HG03159 (cell line): ENCODE results near the gene EFL1.

Experiments
- ATAC-seq: cut with Tn5 transposase; IDR thresholded peaks from one replicate; pipeline ENCODE4 v1.9.1; 2021; ENCODE audit warnings: mild to moderate bottlenecking, moderate library complexity; ENCODE audit not compliant: unreplicated experiment

Gene EFL1

DNA sequence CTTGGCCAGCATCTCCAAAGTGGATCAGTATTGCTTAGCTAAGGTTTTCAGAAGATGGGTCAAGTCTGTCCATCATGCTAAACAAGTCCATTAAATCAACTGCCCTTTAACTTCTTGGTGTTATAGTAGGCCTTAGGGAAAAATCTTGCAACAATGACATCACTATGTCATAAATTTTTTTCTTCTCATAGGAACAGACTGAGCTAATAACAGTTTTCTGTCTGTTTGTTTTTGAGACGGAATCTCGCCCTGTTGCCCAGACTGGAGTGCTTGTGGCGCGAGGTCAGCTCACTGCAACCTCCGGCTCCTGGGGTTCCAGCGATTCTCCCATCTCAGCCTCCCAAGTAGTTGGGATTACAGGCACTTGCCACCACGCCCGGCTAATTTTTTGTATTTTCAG is 94.2 kb downstream of the EFL1 start:
- ATAC-seq = no peak

DNA sequence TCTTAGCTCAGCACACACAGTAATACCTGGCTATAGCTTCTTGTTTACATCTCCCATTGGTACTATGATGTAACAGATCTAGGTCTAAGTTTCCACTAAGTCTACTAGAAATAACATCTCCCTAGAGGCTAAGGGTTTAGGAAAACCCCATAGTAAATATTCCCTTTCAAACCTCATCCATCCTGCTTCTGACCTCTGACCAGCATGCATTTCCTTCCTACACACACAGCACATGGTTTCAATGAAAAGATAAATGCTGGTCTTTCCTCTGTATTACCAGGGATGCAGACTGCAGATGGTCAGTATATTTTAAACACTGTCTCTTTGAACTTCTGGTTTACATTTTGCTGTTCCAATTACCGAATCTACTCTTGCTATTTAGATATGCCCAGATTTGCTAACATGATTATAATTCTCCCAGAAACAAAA is 96.6 kb downstream of the EFL1 start:
- no peak for ATAC-seq

DNA sequence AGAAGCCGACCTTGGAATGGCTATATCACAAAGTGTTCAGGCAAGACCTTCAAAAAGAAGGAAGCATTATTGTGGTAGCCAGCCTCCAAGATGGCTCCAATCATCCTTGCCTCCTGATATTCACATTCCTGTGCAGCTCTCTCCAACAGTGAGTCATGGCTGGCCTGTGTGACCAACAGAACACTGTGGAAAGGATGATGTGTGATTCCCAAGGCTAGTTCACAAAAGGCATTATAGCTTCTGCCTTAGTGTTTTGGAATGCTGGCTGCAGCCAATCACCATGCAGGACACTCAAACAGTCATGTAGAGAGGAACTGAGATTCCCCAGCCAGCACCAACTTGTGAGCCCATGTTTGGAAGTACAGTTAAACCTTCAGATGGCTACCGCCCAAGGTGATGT is 102.6 kb downstream of the EFL1 start:
- no peak for ATAC-seq

DNA sequence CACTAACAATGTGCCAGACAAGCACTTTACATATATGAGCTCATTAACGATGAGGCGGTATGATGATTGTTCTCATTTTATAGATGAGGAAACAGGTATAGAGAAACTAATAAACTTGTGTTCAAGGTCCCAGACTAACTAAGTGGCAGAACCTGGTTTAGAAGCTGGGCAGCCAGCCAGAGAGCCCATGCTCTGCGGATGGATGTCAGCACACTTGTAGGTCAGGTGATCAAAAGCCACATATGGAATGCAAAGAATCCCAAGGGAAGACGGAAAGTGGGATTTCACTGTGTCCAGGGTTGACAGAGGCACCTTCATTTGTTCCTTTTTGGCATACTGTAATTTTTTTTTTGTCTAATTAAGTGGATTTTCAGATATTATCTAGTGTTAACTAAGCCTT is 103.7 kb downstream of the EFL1 start:
- ATAC-seq = no peak

DNA sequence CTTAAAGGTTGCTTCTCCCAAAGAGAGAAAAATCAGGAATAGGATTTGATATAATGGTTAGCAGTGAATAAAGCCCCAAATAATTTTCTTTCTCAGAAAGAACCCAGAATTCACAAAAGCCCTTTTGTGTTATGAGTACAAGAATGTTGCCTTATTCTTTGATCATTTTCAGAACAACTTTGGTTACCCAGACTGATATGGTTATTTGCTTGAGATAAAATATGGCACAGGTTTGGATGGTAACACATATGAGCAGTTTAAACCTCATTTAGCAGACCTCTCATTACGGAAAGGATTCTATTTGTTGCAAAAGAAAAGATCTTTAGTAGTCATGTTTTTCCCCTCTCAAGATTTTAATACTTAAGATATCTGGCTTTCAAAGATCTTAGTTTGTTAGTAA is 111.9 kb downstream of the EFL1 start:
- no peak for ATAC-seq

DNA sequence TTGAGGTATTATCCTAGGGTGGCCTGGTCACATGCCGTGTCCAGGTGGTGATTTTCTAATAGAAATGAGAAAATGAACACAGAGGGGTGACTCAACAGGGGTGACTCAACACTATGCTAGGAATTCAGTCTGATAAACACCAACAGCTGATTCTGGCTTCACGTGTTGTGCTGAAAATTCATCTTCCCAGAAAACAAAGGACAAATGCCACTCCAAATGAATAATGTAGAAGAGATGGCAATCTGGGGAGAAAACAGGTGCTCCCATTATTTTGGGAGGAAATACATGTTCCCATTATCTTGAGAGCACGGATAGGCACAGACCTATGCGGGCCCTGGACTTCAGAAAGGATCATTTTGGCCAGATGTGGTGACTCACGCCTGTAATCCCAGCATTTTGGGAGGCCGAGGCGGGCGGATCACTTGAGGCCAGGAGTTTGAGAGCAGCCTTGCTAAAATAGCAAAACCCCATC is 115.5 kb downstream of the EFL1 start:
- ATAC-seq = no peak

DNA sequence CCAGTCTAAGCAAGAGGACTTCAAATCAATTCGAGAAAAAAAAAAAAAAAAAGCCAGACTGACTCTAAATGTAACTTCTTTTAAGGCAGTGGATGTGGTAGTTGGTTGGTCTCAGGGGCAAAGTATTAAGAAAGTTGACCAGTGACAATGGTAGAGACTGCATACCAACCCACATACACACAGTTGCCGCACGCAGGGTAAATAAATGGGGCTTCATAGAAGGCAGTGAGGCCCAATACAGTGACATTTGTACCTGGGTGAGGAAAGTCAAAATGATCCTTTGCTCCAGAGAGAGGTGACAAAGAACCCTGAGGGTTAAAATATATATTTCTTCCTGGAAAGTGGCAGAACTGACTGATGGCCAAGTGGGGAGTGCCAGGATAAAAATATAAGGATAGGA is 116.0 kb downstream of the EFL1 start:
- no peak for ATAC-seq

DNA sequence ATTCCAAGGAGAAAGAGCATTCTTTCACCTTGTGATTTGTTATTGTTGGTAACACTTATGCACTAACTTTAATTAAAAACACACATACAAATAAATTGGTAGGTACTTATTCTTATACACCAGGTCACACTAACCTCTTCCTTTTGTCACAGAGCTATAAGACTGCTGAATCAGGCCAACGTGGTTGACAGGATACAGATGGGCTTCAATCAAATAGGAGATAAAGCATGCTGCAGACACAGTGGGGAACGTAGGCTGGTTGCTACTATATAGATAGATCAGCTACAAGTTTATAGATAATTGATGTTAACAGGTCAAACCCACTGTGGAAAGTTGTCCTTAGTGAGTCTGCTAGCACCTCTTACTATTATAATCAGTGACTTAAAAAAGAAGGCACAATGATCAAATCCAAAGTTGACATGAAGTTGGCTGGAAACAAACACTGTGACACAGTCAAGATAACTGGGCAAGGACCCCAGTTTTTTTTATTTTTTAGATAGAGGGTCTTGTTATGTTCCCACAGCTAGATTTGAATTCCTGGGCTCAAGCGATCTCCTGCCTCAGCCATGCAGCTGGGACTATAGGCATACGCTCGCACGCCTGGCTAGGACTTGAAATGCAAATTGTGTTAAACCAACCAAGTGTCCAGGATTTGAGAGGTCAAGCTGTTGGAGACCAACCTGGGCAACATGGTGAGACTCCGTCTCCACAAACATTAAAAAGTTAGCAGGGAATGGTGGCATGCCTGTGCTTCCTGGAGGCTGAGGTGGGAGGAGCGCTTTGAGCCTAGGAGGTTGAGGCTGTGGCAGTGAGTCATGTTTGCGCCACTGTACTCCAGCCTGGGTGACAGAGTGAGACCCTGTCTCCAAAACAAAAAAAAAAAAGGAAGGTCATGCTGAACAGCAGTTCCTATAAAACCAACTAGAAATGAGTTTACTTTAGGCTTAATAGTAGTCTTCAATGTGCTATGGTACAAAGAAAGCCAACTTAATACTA is 118.8 kb downstream of the EFL1 start:
- ATAC-seq = no peak

DNA sequence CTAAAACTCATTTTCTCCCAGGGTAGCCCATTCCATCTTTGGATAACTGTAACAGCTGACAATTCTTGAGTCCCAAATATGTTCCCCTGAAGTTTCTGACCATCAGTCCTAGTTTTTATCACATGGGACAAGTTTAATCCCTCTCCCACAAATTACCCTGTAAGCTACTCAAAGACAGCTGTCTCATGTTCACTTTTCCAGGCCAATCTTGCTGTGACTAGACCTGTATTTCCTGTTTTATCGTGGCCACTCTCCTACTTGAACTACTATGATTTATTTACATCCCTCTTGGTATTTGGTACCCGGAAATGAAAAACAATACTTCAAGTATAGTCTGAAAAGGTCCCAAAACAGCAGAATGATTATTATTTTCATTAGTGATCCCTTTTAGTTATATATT is 121.6 kb downstream of the EFL1 start:
- no peak for ATAC-seq

DNA sequence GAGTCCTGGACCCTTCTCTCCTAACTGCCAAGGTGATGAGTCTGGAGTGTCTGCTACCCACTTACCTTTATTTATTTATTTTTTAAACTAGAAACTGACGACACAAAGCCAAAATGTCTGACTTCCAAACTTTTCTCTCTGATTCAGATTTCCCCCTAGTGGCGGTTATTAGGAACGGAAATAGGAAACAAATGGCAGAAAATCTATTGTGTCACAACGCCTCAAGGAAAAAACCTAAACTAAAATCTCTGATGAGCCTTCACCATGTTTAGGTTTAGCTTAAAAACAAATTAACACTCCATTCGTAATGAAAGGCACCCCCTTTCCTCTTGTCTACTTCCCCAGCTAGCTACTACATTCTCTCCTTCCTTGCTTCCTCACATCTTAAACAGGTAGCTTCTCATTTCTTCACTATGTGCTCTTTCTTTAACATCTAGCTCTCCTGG is 122.7 kb downstream of the EFL1 start:
- no peak for ATAC-seq

DNA sequence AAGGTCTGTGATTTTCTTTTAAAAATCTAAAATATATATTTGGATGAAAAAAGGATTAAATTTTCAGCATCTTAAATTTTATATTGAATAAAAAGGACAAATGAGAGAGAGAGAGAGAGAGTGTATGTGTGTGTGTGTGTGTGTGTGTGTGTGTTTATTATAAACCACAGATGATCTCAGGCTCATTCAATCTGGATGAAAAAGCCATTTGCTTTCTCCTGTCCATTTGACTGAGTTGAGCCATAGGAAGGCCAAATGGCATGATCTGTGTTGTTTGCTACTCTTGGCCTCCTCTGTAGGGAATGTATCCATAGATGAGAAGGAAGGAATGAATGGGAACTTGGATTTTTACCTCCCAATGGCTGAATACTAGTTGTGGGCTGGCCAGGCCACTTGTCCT is 124.2 kb downstream of the EFL1 start:
- ATAC-seq = no peak

DNA sequence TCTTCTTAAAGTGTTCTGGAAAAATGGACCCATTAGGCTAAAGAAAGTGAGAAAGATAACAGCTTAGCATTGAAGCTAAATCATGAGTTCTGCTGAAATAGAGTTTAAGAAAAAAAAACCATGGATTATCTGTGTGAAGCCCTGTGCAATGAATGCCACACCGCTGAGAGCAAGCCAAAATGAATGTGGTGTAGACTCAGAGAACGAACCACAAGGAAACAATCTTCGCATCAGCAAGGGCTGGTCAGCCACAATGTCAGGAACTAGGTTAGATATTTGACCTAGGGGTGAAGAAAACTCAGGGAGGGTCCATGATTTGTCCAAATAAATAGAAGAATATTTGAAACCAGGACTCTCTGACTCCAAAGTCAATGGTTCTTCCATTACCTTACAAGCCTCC is 125.3 kb downstream of the EFL1 start:
- ATAC-seq = no peak

DNA sequence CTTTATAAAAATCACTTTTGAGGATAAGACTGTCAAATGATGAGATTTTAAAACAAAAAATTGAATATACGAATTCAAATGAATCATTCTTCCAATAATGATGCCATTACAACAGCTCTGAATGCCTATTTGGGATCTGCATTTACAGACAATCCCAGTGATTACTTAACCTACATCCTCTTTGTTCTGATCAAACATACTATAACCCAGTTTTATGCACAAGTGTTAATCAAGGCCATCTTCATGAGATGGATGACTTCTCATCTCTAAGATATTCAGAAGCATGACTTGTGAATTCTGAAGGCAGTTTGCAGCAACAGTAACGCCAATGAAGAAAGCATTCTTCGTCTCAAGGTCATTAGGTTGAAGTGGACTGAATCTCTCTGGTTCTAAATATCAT is 126.4 kb downstream of the EFL1 start:
- ATAC-seq = no peak

DNA sequence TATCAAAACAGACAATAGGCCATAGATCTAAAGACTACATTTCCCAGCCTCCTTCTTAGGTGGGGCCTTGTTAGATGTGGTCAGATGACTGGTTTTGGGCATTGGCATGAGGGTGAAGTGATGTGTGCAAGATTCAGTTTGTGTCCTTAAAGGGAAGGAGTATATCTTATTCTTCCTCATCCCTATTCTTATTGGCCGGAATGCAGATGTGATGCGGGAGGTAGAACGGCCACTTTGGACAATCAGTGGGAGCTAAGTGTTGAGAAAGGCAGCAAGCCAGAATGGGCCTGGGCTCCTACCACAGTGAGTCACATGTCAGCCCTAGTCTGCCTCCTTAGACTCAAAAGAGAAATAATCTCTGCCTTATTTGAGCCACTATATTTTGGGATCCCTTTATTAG is 126.9 kb downstream of the EFL1 start:
- no peak for ATAC-seq

DNA sequence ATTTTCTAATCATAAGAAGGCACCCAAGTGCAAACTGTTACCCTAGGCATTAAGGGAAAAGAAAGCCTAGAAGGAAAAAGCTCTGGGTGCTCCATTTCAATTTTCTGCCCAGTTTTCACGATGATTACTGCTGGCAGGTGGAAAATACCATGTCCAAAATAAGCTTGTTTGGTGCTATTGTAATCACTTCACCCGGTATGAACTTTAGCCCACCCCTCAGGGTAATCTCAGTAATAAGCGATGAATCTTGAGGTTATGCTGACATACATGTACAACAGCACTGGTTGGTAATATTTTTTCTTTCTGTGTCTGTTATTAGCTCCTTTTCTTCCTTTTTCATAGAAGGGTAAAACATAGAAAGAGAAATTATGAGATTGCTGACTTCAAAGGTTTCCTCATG is 128.1 kb downstream of the EFL1 start:
- ATAC-seq = no peak

DNA sequence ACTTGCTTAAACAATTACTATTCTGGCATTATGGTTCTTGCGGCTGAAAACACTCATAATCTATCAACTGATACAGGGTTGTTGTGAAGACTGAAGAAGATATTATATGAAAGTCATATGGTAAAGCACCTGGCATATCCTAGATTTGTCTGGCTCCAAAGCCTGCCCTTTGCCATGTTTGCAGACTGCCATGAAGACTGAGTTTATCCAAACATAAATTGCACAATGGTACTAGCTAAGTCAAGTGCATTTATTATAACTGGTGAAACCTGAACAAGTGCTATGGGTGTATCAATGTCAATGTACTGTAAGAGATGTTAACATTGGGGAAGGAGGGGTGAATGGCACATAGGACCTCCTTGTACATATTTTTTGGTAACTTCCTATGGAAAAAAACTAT is 129.3 kb downstream of the EFL1 start:
- ATAC-seq = no peak

DNA sequence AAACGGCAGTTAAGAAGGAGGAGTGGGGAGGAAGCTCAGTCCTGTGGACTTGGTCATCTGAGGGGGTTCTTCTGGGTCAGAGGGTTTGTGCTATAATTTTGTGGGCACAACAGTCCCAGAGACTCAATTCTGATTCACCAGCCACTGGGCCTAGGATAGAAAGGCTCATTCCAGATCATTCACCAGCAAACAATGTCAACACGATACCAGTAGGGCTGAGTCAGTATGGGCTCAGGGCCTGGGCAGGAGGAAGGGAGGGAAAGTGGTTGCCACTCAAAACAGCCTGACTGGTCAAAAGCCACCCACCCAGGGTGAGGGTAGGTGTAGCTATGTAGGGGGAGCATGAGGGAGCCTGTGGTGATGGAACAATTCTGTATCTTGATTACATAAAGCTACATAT is 129.8 kb downstream of the EFL1 start:
- no peak for ATAC-seq

DNA sequence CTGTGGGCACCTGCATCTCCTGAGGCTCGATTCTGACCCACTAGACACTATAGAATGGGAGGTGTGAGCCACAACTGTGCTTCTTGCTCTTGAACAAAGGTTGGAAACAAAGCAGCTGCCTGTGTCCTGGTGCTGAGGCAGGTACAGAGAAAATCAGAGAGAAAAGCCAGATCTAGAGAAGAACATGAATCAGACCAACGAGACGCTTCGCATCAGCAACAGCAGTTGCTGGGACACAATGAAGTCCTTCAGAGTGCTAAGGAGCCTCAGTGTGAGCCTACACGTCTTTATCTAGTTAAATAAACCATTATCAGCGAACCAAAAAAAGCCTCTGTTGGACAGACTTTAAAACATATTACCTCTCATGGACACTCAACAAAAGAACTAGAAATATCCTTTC is 130.4 kb downstream of the EFL1 start:
- ATAC-seq = no peak

DNA sequence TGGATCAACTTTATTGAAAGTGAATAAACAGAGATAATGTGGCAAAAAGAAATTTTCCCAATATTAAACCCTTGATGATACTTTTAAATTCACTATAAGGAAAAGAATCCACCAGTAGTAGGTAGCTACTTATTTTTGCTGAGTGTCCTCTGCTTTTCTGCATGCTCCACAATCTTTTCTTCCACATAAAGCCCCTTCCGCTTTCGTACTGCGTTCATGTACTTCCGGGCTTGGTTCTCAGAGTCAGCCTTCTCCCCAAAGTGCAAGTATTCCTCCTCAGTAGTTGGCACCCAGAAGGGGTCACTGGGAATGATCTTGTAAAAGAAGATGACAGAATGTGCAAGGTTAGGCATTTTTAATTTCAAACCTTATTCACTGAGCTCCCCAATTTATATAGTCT is 132.3 kb downstream of the EFL1 start:
- no peak for ATAC-seq

DNA sequence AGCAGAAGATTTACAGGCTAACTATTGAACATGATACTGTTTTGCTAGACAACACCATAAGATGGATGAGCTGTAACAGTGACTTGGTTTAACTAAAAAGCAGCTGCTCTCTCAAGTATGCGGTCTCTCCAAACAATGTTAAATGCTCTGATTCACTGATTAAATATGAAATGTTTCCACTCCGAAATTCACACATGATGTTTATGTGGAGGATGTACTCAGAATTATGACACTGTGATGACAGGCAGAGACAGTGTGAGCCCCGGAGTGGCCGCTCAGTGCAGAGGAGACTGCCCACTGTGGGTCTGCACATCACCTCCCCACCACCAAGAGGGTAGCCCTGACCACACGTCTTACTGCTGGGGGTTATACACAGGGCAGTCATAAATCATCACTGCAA is 132.8 kb downstream of the EFL1 start:
- no peak for ATAC-seq

DNA sequence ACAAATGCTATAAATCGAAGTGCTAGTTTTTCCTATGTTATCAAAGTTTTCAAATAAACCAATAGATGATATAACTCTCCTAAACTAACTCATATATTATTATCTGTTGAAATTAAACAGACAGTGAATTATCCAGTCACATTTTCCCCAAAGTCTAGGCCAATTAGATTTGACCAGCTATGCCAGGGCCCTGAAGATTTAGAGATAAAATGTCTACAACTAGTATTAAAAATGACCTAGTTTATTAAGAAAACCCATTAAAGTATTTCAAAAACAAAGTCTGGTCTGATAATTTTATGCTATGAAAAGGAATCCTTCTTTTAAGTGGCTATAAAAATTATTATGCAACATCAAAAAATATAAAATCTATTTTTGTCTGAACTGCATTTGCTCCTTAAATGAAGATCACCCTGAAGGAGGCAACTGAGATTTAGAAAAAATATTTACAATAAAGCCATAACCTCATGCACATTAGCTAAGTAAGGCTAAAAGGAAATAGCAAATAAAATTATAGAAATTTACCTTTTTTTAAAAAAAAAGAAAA is 133.3 kb downstream of the EFL1 start:
- ATAC-seq = no peak

DNA sequence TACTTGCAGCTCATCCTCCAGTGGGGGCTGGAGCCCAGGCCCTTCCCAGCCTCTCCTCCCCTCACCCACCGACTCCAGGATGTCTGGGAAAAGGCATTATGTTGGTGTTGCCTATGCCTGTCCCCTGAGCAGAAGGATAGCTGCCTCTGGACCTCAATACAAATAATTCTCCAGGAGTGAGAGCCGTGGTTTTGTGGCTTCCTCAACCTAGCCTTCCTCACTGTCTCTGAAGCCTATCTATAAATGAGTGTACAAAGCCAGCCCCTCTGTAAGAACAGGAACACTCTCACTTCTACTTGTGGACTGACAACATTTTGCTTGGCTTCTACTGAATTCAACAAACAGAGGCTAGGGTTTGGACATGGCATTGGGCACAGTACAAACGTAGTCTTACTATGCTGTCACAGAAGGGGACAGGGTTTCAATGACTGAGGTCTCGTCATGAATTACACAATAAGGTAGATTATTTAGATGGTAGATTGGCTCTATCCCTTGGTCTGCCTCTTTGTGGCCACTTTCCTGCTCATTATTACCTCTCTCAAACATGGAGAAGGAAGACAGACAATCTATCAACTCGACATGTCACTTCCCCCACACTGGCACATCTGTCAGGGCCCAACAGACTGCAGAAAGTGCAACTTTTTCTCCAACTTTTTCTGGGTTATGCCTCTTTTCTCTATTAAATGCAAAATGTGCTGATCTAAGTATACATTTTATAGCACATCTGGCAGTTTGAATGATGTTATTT is 134.0 kb downstream of the EFL1 start:
- peak; percentile 71 for ATAC-seq
